ENCODE measurements around the gene CD52.
"Not testable (repeated sequence)": the region's sequence is repeated elsewhere in the genome, so short reads cannot be mapped to it uniquely, and the experiment has no call there.

Gene CD52

DNA sequence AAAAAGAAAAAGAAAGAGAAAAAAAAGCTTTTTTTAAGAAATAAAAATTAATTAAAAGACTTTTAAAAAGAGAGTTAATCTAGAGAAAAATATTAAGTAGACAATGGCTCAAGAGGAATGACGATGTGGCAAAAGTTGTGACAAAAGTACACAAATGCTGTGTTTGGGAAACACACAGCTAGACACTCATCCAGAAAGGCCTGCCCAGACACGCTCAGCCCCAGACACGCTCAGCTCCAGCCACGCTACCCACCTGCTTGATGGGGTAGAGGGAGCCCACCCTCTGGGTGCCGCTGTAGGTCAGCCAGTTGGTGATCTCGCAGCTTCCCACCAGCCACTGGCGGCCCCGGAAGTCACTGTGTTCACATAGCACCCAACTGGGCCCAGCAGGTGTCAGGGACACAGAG, 10.2 kb downstream of the CD52 start:
- in situ Hi-C loops (cut with HindIII; ENCODE audit: low sequenced_read_pairs) = no loop called here

DNA sequence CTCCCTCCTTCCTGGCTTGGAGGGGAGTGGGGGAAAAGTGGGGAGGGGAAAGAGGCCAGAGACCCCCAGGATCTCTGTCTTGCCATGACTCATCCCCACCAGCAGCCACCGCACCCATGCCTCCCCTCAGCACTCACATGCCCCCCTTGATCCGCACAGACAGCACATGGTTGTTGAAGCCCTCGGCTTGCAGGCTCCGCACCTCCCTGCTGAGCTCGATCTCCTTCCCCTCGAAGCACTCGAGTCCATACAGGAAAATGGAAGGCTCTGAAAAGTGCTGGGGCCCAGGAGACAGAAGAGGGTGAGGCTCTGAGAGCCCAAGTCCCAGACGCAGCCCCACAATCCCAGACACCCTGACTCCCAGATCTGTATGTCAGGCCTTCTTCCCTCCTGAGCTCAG, 10.8 kb downstream of the CD52 start:
- in situ Hi-C loops (cut with HindIII; ENCODE audit: low sequenced_read_pairs) = no loop called here

DNA sequence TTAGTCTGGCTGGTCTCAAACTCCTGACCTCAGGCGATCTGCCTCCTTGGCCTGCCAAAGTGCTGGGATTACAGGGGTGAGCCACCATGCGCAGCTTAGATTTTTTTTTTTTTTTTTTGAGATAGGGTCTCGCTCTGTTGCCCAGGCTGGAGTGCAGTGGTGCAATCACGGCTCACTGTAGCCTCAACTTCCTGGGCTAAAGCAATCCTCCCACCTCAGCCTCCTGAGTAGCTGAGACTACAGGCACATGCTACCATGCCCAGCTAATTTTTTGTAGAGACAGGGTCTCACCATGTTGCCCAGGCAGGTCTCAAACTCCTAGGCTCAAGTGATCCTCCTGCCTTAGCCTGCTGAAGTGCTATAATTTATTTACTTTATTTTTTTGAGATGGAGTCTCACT, 11.6 kb downstream of the CD52 start:
- in situ Hi-C loops (cut with HindIII; ENCODE audit: low sequenced_read_pairs) = not testable (repeated sequence)

DNA sequence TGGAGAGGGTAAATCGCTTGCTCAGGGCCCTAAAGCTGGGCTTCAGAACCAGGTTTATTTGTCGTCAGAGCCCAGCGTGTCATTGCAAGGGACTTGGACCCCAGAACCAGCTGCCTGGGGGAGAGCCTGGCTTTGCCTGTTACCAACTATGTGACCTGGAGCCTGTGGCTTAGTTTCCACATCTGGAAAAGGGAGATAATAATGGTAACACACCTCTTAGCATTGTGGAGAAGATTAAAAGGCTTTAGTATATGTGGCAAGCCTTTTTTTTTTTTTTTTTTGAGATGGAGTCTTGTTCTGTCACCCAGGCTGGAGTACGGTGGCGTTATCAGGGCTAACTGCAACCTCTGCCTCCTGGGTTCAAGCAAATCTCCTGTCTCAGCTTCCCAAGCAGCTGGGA, 12.5 kb downstream of the CD52 start:
- in situ Hi-C loops (cut with HindIII; ENCODE audit: low sequenced_read_pairs) = no loop called here

DNA sequence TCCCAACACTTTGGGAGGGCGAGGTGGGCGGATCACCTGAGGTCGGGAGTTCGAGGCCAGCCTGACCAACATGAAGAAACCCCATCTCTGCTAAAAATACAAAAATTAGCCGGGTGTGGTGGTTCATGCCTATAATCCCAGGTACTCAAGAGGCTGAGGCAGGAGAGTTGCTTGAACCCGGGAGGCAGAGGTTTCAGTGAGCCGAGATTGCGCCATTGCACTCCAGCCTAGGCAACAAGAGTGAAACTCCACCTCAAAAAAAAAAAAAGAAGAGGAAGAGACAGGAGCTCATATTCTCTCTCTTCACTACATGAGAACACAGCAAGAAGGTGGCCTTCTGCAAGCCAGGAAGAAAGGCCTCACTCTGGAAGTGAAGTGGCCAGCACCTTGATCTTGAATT, 15.6 kb downstream of the CD52 start:
- in situ Hi-C loops (cut with HindIII; ENCODE audit: low sequenced_read_pairs) = not testable (repeated sequence)

DNA sequence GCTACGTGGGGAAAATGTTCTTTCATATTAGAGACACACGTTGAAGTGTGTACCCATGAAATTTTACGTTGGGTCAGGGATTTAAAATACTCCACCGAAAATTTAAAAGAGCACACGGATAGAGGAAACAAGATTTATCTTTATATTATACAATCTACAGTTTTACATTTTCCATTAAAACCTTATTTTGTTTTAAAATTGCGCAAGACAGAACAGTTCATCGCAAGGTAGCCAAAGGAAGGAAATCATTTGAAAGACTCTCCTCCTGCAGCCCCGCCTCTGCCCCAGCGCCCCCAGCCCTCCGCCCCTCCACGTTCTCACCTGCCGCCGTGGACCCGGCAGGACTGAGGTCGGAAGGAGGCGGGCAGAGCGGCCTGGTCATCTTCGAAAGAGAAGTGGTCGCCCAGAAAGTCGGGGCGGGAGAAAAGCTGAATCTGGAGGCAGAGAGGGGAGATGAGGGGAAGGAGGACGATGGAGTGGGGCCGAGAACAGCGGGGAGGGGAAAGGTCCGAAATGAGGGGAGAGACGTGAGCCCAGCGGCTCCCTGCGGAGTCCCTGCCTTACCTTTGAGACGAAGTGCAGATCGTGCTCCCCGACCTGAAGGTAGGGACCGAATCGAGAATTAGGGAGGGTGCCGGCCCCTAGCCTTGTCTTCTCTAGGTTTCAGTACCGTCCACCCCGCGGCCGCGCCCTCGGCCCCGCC, 18.2 kb downstream of the CD52 start:
- in situ Hi-C loops (cut with HindIII; ENCODE audit: low sequenced_read_pairs) = no loop called here

DNA sequence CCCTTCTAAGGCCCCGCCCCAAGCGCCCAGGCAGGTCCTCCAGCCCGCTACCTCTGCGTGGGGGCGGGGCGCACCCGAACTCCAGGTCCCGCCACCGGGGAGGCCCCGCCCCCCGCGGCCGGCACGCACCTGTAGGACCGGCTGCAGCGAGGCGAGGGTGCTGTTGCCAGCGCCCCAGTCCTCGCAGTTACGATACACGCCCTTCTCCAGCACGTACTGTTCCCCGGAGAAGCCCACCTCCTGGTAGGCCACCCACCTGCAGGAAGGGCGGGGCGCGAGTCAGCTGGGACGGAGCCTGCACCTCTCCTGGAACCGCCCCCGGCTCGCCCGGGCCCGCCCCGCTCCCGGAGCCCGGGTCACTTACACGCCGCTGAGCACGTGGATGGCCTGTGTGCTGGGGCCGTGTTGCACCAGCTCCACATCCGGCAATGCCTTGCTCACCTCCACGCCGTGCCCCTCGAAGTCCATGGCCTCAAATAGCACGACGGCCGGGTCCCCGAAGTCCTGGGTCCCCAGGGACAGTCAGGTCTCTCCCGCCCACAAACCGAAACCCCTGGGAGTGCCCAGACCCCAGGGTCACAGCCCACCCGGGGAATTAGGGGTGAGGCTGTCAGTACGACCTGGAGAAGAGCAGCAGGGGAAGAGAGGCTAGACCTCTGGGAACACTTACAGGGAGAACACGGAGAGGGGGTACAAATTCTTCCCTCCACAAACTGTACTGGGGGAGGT, 18.9 kb downstream of the CD52 start:
- in situ Hi-C loops (cut with HindIII; ENCODE audit: low sequenced_read_pairs) = no loop called here

DNA sequence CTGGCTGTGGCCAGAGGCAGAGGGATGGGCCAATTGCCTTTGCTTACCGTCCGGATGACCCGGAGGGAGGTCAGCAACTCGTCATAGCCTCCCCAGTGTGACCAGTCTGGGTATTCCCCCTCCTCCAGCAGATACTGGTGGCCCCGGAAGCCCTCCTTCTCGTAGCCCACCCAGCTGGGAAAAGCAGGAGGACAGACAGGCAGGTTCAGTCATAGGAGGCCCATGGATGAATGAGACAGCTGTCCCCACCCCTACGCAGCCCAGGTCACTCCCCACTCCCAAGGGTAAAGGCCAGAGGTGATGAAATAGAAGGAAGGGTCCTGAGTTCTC, 19.4 kb downstream of the CD52 start:
- in situ Hi-C loops (cut with HindIII; ENCODE audit: low sequenced_read_pairs) = no loop called here

DNA sequence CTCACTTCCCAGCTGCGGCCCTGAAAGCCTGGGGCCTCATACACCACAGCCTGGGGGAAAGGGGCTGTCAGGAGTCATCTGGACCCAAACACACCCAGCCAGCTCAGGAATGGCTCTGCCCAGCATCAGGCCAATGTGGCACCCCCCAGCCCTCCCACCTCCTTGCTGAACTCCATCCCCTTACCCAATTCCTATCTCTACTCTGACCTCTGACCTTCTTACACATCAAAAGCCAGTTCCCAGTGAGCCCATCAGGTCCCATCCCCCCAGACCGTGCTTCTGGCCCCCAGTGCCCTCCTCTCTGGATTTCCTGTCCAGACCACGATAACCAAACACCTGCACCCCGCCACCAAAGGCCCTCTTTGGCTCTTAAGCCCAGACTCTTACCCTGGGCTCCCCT, 19.9 kb downstream of the CD52 start:
- in situ Hi-C loops (cut with HindIII; ENCODE audit: low sequenced_read_pairs) = no loop called here

DNA sequence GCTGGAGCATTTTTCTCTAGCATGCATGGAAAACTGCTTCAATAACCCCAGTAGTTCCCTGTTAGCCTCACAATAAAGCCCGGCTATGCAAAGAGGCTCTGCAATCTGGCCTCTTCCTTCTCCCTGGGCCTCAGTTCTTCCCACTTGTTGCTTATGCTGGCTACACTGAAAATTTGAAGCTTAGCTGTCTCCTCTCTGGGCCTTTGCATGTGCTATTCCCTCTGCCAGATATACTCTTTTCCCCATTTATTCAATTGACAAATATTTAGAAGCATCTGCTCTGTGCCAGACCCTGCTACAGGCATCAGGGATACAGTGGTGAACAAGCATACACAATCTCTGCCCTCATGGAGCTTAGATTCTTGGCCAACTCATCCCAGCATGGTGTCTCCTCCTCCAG, 20.9 kb downstream of the CD52 start:
- in situ Hi-C loops (cut with HindIII; ENCODE audit: low sequenced_read_pairs) = no loop called here

DNA sequence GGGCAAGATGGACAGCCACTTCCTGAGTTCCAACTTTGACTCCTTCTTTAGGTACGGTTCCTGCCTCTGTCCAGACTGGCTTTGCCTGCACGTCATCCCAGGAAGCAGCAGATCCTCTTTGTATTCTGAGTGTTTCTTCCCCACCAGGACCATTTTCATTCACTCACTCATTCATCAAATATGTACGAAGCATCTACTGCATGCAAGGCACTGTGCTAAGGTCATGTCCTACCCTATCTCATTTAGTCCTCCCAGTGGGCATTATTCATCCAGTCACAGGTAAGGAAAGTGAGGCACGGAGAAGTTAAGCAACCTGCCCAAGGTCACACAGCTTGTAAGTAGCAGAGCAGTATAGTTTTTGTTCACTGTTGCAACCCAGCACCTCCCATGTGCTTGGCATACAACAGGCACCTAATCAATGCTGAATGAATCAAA, 22.3 kb downstream of the CD52 start:
- in situ Hi-C loops (cut with HindIII; ENCODE audit: low sequenced_read_pairs) = no loop called here

DNA sequence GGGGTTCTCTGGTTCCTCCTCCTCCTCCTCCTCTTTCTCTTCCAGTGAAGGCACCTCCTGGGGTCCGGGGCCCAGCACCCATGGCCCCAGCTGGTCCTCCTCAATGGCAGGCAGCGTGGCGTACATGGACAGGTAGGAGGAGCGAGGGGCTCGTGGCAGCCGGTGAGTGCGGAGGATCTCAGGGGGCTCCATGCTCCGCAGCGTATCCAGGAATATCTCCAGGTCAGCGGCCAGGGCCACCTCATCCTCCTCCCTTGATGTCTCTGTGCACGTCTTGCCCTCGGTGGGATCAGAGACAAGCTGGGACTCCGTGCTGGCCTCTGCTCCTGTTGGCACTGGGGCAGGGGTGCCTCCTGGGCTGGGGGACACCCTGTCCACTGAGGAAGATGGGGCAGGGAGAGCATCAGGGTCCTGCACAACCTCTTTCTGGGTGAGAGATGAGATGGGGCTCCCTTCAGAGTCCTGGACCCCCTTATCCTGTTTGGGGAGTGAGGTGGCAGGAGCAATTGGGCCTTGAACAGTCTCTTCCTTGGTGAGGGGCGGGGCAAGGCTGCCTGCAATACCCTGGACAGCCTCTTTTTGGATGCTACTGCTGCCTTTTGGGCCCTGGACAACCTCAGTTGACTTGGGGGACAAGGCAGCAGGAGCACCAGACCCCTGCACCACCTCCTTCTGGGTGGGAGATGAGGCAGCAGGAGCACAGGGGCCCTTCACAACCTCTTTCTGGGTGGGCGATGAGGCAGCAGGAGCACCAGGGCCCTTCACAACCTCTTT, 26.6 kb downstream of the CD52 start:
- in situ Hi-C loops (cut with HindIII; ENCODE audit: low sequenced_read_pairs) = no loop called here

DNA sequence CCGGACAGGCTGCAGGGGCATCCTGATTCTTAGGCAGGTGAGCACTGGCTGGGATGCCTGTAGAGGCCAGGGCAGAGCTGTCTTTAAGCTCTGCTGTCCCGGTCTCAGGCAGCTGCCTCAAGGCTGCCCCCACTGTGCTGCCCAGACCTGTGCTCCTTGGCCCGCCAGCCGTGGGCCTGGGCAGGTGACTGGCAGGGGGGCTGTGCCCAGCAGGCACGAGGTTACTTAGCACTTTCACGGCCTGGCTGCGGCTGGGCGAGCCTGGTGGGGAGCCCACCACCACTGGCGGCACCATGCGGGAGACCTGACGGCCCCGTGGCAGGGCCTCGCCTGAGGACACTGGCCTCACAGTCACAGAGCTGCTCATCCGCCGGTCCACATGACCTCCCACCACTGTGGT, 28.0 kb downstream of the CD52 start:
- in situ Hi-C loops (cut with HindIII; ENCODE audit: low sequenced_read_pairs) = no loop called here

DNA sequence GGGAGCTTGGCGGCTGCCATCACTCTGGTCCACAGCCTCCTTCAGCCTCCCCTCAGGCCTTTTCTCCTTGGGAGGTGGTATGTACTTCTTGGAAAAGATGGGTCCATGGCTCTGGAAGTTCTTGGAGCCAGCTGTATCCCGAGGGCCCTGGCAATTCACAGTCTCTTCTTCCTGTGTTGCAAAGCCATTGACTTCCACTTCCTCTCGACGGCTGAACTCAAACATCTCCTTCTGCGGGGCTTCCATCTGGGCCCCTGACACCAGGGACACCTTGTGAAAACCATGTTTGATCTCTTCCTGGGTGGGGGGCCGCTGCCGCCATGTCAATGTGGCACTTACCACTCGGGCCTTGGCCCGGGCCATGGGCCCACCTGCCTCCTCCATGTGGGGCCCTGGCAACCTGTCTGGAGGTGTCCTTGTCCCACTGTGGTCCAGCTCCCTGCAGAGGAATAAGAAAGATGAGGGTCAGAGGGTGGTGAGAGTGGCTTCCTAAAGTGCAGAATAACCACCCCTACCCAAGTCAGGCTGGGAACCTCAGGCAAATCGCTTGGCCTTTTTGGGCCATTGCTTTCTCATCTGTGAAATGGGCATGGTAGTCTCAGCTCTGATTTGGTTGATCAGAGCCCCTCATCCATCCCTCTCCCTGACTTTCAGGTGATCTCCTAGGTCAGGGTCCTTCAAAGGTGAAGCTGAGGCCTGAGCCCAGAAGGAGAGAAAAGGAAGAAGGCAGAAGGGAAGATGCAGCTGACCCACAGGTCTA, 28.7 kb downstream of the CD52 start:
- in situ Hi-C loops (cut with HindIII; ENCODE audit: low sequenced_read_pairs) = no loop called here

DNA sequence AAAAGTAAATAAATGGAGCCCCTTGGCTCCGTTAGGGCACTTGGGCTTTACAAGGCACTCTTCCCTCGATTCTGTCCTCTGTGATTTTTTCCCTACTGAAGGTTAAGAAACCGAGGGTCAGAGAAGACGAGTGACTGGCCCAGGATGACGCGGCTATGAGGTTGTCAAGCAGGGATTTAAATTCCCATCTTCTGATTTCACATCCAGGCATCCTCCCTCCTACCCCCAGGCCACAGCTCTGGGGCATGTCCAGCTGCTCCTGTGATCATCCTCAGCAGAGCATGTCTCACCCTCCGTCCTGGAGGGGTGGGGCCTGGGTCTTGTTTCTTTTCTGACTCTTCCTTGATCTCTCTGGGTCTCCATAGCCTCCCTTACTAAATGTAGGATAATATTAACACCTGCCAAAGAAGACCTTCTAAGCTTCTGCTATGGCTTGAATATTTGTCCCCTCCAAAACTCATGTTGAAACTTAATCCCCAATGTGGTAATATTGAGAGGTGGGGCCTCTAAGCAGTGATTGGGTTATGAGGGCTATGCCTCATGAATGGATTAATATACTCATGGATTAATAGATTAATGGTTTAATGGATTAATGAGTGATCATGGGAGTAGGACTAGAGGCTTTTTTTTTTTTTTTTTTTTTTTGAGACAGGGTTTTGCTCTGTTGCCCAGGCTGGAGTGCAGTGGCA, 31.6 kb downstream of the CD52 start:
- in situ Hi-C loops (cut with HindIII; ENCODE audit: low sequenced_read_pairs) = no loop called here

DNA sequence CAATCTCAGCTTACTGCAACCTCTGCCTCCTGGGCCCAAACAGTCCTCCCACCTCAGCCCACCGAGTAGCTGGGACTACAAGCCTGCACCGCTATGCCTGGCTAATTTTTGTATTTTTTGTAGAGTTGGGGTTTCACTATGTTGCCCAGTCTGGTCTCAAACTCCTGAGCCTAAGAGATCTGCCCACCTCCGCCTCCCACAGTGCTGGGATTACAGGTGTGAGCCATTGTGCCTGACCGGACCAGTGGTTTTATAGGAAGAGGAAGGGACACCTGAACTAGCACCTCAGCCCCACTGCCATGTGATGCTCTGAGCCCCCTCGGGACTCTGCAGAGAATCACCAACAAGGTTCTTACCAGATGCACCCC, 32.1 kb downstream of the CD52 start:
- in situ Hi-C loops (cut with HindIII; ENCODE audit: low sequenced_read_pairs) = no loop called here

DNA sequence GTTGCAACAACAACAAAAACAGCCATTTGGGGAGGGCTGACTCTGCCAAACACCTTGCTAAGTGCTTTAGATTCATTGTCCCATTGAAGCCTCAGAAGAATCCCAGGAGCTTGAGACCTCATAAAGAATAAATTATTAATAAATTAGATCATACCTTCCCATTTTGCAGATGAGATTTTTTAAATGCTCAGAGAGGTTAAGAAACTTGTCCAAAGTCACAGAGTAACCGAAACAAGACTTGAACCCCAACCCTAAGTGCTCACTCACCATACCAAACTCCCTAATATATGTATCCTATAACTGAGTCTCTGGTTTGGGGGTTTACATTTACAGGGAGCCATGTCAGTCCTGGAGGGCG, 32.6 kb downstream of the CD52 start:
- in situ Hi-C loops (cut with HindIII; ENCODE audit: low sequenced_read_pairs) = no loop called here

DNA sequence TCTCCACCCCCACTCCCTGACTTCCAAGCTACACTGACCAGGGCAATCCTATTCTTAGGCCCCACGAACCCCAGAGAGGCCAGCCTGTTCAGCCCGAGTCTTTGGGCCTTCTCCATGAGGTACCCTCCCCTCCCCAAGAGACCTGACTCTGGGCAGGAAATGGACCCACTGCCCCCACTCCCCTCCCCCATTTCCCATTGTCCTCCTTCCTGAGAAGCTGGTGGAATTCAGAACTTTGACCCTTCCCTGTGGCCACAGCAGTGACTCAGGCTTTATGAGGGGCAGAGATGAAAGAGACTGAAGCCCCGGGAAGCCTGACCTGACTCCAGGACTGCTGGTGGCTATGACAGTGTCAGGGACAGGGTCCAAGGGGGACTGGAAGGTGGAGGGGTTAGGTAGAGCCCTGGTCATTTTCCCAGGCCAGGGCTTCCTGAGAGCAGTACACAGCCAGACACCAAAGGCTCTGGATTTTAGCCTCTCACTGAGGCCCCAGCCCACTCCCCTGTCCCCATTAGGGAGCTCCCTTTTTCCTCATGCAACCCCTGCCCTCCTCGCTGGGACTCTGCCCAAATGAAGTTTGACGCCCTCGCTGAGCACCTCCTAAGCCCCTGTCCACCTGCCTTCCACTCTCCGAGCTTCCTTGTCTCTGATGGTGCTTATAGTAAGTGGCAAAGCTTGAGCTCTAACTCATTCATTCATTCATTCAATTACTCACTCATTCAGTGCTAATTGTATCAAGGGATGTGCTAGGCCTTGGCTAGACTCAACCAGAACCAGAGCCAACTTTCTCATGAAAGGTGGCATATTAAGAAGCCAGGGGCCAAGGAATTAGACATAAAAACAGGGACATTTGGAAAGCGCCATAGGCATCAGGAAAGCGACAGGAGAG, 33.2 kb downstream of the CD52 start:
- in situ Hi-C loops (cut with HindIII; ENCODE audit: low sequenced_read_pairs) = no loop called here

DNA sequence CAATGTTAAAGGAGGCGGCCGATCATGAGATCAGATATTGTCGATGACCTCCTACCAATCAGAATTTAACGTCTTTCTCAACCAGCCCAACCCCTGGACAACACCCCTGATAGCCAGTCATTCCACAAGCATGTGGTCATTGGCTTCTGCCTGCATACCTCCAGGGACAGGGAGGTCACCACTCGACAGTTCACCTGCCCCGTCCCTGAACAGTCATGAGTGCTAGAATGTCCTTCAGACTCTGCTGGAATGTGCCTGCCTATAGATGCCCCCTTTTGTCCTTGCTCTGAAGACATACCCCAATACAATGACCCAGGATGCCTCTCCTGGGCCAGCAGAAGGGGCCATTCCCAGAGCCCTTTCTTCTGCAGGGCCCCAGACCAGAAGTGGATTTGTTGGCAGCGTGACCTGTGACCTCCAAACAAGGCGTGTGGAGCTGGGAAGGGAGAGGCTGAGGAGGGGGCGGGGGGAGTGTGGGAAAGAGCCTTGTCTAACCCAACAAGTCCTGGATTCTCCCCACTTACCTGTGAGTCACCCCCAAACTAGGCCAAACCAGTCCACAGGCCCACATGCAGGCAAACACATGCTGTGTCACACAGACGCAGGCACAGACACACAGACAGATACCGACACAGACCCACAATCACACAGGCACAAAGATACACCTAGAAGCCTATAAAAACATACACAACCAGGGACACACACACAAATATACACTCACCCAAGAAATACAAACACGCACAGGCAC, 34.0 kb downstream of the CD52 start:
- in situ Hi-C loops (cut with HindIII; ENCODE audit: low sequenced_read_pairs) = no loop called here

Data from endothelial cell of hepatic sinusoid (primary cell).